Duodenal mucosa (tissue), 2 donors: ENCODE measurements around the gene CLDN20.

ENCODE experiments used
- H3K27ac ChIP-seq: one replicate; pipeline ENCODE4 v1.7.0; 2013; ENCODE audit warnings: low read depth, low read length
- H3K27me3 ChIP-seq, 2 donors: one replicate each; pipeline ENCODE4 v1.7.0; 2013; ENCODE audit warnings: low read length in 2 of 2, control low read depth in 1 of 2; ENCODE audit not compliant: insufficient read depth in 2 of 2, control insufficient read depth in 1 of 2
- H3K36me3 ChIP-seq, 2 donors: one replicate each; pipeline ENCODE4 v1.7.0; 2013; ENCODE audit warnings: low read length in 2 of 2, control low read depth in 1 of 2; ENCODE audit not compliant: insufficient read depth in 2 of 2, control insufficient read depth in 1 of 2
- H3K4me1 ChIP-seq, 2 donors: one replicate each; pipeline ENCODE4 v1.7.0; 2013; ENCODE audit warnings: low read length in 2 of 2, control low read depth in 1 of 2; ENCODE audit not compliant: insufficient read depth in 2 of 2, control insufficient read depth in 1 of 2
- H3K4me3 ChIP-seq, 2 donors: one replicate each; pipeline ENCODE4 v1.7.0; 2013; ENCODE audit warnings: low read length in 2 of 2, low read depth in 1 of 2
- H3K9ac ChIP-seq, 2 donors: one replicate each; pipeline ENCODE4 v1.7.0; 2013; ENCODE audit warnings: low read length in 2 of 2, low read depth in 1 of 2
- H3K9me3 ChIP-seq, 2 donors: one replicate each; pipeline ENCODE4 v1.7.0; 2013; ENCODE audit warnings: low read length in 2 of 2, control low read depth in 1 of 2; ENCODE audit not compliant: control insufficient read depth in 1 of 2

Gene CLDN20

GRCh38 chr6:155314773-155315515 lies 51.1 kb downstream of the CLDN20 start:
- H3K36me3 ChIP-seq: no peaks in the 10 kb centered on the region
- H3K27ac ChIP-seq: peak overlapping the region; percentile 65
- H3K4me3 ChIP-seq: peak overlapping the region; percentile 99
- no peaks in the 10 kb centered on the region for H3K9me3 ChIP-seq
- peaks cover 4% of the 10 kb centered on the region in 2 donors for H3K4me1 ChIP-seq
- H3K9ac ChIP-seq: peak overlapping the region; percentile 62 to 75
- H3K27me3 ChIP-seq: no peaks in the 10 kb centered on the region

GRCh38 chr6:155315516-155315871 lies 51.7 kb downstream of the CLDN20 start:
- Histone ChIP-seq H3K9ac (peak overlapping the region; percentile 62 to 75), H3K36me3 (no peaks in the 10 kb centered on the region), H3K4me1 (peaks cover 4% of the 10 kb centered on the region in 2 donors), H3K27me3 (no peaks in the 10 kb centered on the region), H3K4me3 (peak overlapping the region; percentile 99), H3K9me3 (no peaks in the 10 kb centered on the region), H3K27ac (no peak overlapping the region)

- H3K9ac ChIP-seq: no peak overlapping the region
- H3K9me3 ChIP-seq: no peaks in the 10 kb centered on the region
- no peak overlapping the region for H3K27ac ChIP-seq
- no peaks in the 10 kb centered on the region for H3K36me3 ChIP-seq
- H3K27me3 ChIP-seq: no peaks in the 10 kb centered on the region
- peaks cover 4% of the 10 kb centered on the region in 2 donors for H3K4me1 ChIP-seq
- H3K4me3 ChIP-seq: no peak overlapping the region
Measured at GRCh38 chr6:155316419-155316818, 52.6 kb downstream of the CLDN20 start.

- H3K9ac ChIP-seq: no peak overlapping the region
- no peaks in the 10 kb centered on the region for H3K27me3 ChIP-seq
- peaks cover 4% of the 10 kb centered on the region in 2 donors for H3K4me1 ChIP-seq
- no peak overlapping the region for H3K4me3 ChIP-seq
- H3K36me3 ChIP-seq: no peaks in the 10 kb centered on the region
- H3K27ac ChIP-seq: no peak overlapping the region
- H3K9me3 ChIP-seq: no peaks in the 10 kb centered on the region
Measured at GRCh38 chr6:155317186-155317585, 53.4 kb downstream of the CLDN20 start.

- no peak overlapping the region for H3K9ac ChIP-seq
- no peaks in the 10 kb centered on the region for H3K9me3 ChIP-seq
- peaks cover 4% of the 10 kb centered on the region in 2 donors for H3K4me1 ChIP-seq
Measured at GRCh38 chr6:155319902-155320301, 56.1 kb downstream of the CLDN20 start.

GRCh38 chr6:155324172-155324571 lies 60.4 kb downstream of the CLDN20 start:
- no peak overlapping the region for H3K9ac ChIP-seq
- no peaks in the 10 kb centered on the region for H3K27me3 ChIP-seq
- H3K36me3 ChIP-seq: no peaks in the 10 kb centered on the region
- H3K4me3 ChIP-seq: no peak overlapping the region
- no peak overlapping the region for H3K27ac ChIP-seq
- peaks cover 6 to 8% of the 10 kb centered on the region in 2 donors for H3K4me1 ChIP-seq
- H3K9me3 ChIP-seq: no peaks in the 10 kb centered on the region

More at GRCh38 chr6:155319902-155320301, 56.1 kb downstream of the CLDN20 start:
- no peaks in the 10 kb centered on the region for H3K27me3 ChIP-seq
- no peaks in the 10 kb centered on the region for H3K36me3 ChIP-seq
- no peak overlapping the region for H3K4me3 ChIP-seq
- no peak overlapping the region for H3K27ac ChIP-seq

- Histone ChIP-seq H3K4me3 (no peak overlapping the region), H3K9ac (no peak overlapping the region), H3K36me3 (no peaks in the 10 kb centered on the region), H3K9me3 (no peaks in the 10 kb centered on the region), H3K27me3 (no peaks in the 10 kb centered on the region), H3K4me1 (peaks cover 6 to 8% of the 10 kb centered on the region in 2 donors), H3K27ac (no peak overlapping the region)
Measured at GRCh38 chr6:155324993-155325392, 61.2 kb downstream of the CLDN20 start.

GRCh38 chr6:155325700-155326516 lies 62.1 kb downstream of the CLDN20 start:
- no peak overlapping the region for H3K4me3 ChIP-seq
- H3K36me3 ChIP-seq: no peaks in the 10 kb centered on the region
- no peaks in the 10 kb centered on the region for H3K27me3 ChIP-seq
- peaks cover 6 to 8% of the 10 kb centered on the region in 2 donors for H3K4me1 ChIP-seq
- H3K9me3 ChIP-seq: no peaks in the 10 kb centered on the region
- no peak overlapping the region for H3K27ac ChIP-seq
- H3K9ac ChIP-seq: no peak overlapping the region
